T1000 (cell line): ENCODE results near the gene NCLN.
"Not testable (repeated sequence)": the region's sequence is repeated elsewhere in the genome, so short reads cannot be mapped to it uniquely, and the experiment has no call there.

Experiments
- DNase-seq: peaks from one replicate; lab custom pipeline; 2025; ENCODE audit warnings: mixed read lengths; lab: John Stamatoyannopoulos, UW

The NCLN gene

GRCh38 chr19:3225169-3225485 is 39.4 kb downstream of the NCLN start:
- DNase-seq, result no peak

- DNase-seq, result no peak
Observed at GRCh38 chr19:3225677-3226093, 40.0 kb downstream of the NCLN start.

GRCh38 chr19:3227054-3227626 is 41.4 kb downstream of the NCLN start:
- DNase-seq, result no peak

GRCh38 chr19:3229346-3229743 is 43.6 kb downstream of the NCLN start:
- no peak for DNase-seq

GRCh38 chr19:3229888-3230496 is 44.3 kb downstream of the NCLN start:
- DNase-seq, result no peak

GRCh38 chr19:3231288-3231687 is 45.6 kb downstream of the NCLN start:
- DNase-seq, result no peak

GRCh38 chr19:3233116-3233515 is 47.4 kb downstream of the NCLN start:
- DNase-seq, result no peak

GRCh38 chr19:3233831-3234230 is 48.1 kb downstream of the NCLN start:
- DNase-seq, result no peak

GRCh38 chr19:3234800-3235199 is 49.1 kb downstream of the NCLN start:
- DNase-seq, result no peak

- DNase-seq, result not testable (repeated sequence)
Observed at GRCh38 chr19:3235604-3236003, 49.9 kb downstream of the NCLN start.

GRCh38 chr19:3236272-3236671 is 50.5 kb downstream of the NCLN start:
- no peak for DNase-seq

- DNase-seq, result no peak
Observed at GRCh38 chr19:3238066-3238561, 52.4 kb downstream of the NCLN start.

- no peak for DNase-seq
Observed at GRCh38 chr19:3239367-3239766, 53.6 kb downstream of the NCLN start.

GRCh38 chr19:3243819-3244700 is 58.3 kb downstream of the NCLN start:
- no peak for DNase-seq

- DNase-seq, result no peak
Observed at GRCh38 chr19:3245050-3245449, 59.3 kb downstream of the NCLN start.

GRCh38 chr19:3248728-3249326 is 63.1 kb downstream of the NCLN start:
- no peak for DNase-seq

- no peak for DNase-seq
Observed at GRCh38 chr19:3249408-3249807, 63.7 kb downstream of the NCLN start.

- DNase-seq, result no peak
Observed at GRCh38 chr19:3250675-3251074, 64.9 kb downstream of the NCLN start.

- DNase-seq, result no peak
Observed at GRCh38 chr19:3251229-3251628, 65.5 kb downstream of the NCLN start.

GRCh38 chr19:3252650-3253049 is 66.9 kb downstream of the NCLN start:
- no peak for DNase-seq

GRCh38 chr19:3253270-3253669 is 67.5 kb downstream of the NCLN start:
- no peak for DNase-seq

GRCh38 chr19:3254520-3254919 is 68.8 kb downstream of the NCLN start:
- no peak for DNase-seq

GRCh38 chr19:3257071-3257470 is 71.3 kb downstream of the NCLN start:
- no peak for DNase-seq
